ENCODE measurements around the gene PLK2. TPM values are rescaled to one million over a fixed set of nuclear protein-coding genes. Genes with fewer than 3 reads are reported as not detected.

The PLK2 gene
- total and polyA plus RNA-seq, 2 donors (not counting 3 experiments of a cell fraction or from before 2014, with no cell fraction given), result 199 to 250 TPM

- TF ChIP-seq EZH2 (IDR thresholded peaks at IDR 0.05; ENCODE audit: borderline replicate concordance, low read depth, low read length, severe bottlenecking), result no peak
- no peak for TF ChIP-seq FOS (IDR thresholded peaks at IDR 0.05; ENCODE audit: borderline replicate concordance, insufficient read depth, low read length)
- no peak for TF ChIP-seq JUN (IDR thresholded peaks at IDR 0.05; ENCODE audit: borderline replicate concordance, insufficient read depth, insufficient read length, low read depth)
- TF ChIP-seq GATA2 (IDR thresholded peaks at IDR 0.05; ENCODE audit: insufficient read depth, insufficient read length, low read depth, low read length), result no peak
- TF ChIP-seq, protein P1, sequence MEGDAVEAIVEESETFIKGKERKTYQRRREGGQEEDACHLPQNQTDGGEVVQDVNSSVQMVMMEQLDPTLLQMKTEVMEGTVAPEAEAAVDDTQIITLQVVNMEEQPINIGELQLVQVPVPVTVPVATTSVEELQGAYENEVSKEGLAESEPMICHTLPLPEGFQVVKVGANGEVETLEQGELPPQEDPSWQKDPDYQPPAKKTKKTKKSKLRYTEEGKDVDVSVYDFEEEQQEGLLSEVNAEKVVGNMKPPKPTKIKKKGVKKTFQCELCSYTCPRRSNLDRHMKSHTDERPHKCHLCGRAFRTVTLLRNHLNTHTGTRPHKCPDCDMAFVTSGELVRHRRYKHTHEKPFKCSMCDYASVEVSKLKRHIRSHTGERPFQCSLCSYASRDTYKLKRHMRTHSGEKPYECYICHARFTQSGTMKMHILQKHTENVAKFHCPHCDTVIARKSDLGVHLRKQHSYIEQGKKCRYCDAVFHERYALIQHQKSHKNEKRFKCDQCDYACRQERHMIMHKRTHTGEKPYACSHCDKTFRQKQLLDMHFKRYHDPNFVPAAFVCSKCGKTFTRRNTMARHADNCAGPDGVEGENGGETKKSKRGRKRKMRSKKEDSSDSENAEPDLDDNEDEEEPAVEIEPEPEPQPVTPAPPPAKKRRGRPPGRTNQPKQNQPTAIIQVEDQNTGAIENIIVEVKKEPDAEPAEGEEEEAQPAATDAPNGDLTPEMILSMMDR (IDR thresholded peaks at IDR 0.05; ENCODE audit: extremely low read depth in 1 of 2, insufficient read depth in 1 of 2, low read depth in 1 of 2, low read length in 2 of 2), result no peak
- TF ChIP-seq, protein P2, sequence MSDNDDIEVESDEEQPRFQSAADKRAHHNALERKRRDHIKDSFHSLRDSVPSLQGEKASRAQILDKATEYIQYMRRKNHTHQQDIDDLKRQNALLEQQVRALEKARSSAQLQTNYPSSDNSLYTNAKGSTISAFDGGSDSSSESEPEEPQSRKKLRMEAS (IDR thresholded peaks at IDR 0.05; ENCODE audit: insufficient read depth, insufficient read length), result no peak
- TF ChIP-seq MYC (IDR thresholded peaks at IDR 0.05; ENCODE audit: low read depth, low read length), result no peak
- TF ChIP-seq POLR2AphosphoS5 (IDR thresholded peaks at IDR 0.05; ENCODE audit: insufficient read depth, low read depth, low read length), result no peak
- no peak for TF ChIP-seq POLR2A (IDR thresholded peaks at IDR 0.05; ENCODE audit: low read depth, low read length)
- H3K9me3 ChIP-seq (replicated peaks; ENCODE audit: control insufficient read depth, insufficient read depth, low read length), result no peaks in the 10 kb centered on the region
- H3K4me3 ChIP-seq (replicated peaks in 1 of 3; ENCODE audit: insufficient read depth in 1 of 3, low read depth in 1 of 3, low read length in 3 of 3), result no peak overlapping the region
- no peak overlapping the region for H3K27ac ChIP-seq (ENCODE audit: insufficient read depth, low read depth, low read length)
- no TSS peak for BruUV-seq (replicated peaks)
- no peaks in the 10 kb centered on the region for H3K79me2 ChIP-seq (ENCODE audit: control insufficient read depth, insufficient read depth, low read length)
- intact Hi-C loops (cut with micrococcal nuclease), result no loop called here
- no peak overlapping the region for H2AFZ ChIP-seq (ENCODE audit: low read depth, low read length)
- H3K27me3 ChIP-seq (ENCODE audit: control insufficient read depth in 2 of 2, insufficient read depth in 2 of 2, low read length in 2 of 2), result peaks cover 3 to 7% of the 10 kb centered on the region in 2 experiments
- no peak overlapping the region for H3K9ac ChIP-seq (replicated peaks; ENCODE audit: extremely low read depth, insufficient read depth, low read length)
- H3K4me2 ChIP-seq (ENCODE audit: insufficient read depth, low read length), result no peak overlapping the region
- H3K4me1 ChIP-seq (ENCODE audit: control insufficient read depth, extremely low read depth, insufficient read depth, low read length), result no peaks in the 10 kb centered on the region
- no peaks in the 10 kb centered on the region for H3K36me3 ChIP-seq (ENCODE audit: control insufficient read depth in 2 of 2, extremely low read depth in 1 of 2, insufficient read depth in 2 of 2, low read length in 2 of 2)
- H3K9me1 ChIP-seq (replicated peaks; ENCODE audit: control insufficient read depth, extremely low read depth, insufficient read depth, low read length), result no peaks in the 10 kb centered on the region
- dilution Hi-C loops (cut with MboI; ENCODE audit: extremely low pct_ligation_motif_present, low sequenced_read_pairs), result no loop called here
- FAIRE-seq, result no peak
- ChIA-PET CTCF (no interaction called here), POLR2A (interaction anchor here (0.6 kb wide), 1 partner anchor 21 kb away, joined by 3 read pairs; no protein-coding TSS in a partner anchor)
- DNase-seq (ENCODE audit: low read depth, low spot score), result no peak
- H4K20me1 ChIP-seq (replicated peaks; ENCODE audit: control insufficient read depth, extremely low read depth, insufficient read depth, low read length), result no peaks in the 10 kb centered on the region
Observed at GRCh38 chr5:58507715-58508114, 47.8 kb upstream of the PLK2 start.

Data from endothelial cell of umbilical vein (primary cell).